CD4-positive, alpha-beta T cell treated with Interleukin-21 for 1 hour (primary cell): Measurements from ENCODE around the gene TMEM203.

Experiments
- DNase-seq: peaks from one replicate; pipeline ENCODE4 v3.0.0-alpha.2; 2020

The TMEM203 gene

DNA sequence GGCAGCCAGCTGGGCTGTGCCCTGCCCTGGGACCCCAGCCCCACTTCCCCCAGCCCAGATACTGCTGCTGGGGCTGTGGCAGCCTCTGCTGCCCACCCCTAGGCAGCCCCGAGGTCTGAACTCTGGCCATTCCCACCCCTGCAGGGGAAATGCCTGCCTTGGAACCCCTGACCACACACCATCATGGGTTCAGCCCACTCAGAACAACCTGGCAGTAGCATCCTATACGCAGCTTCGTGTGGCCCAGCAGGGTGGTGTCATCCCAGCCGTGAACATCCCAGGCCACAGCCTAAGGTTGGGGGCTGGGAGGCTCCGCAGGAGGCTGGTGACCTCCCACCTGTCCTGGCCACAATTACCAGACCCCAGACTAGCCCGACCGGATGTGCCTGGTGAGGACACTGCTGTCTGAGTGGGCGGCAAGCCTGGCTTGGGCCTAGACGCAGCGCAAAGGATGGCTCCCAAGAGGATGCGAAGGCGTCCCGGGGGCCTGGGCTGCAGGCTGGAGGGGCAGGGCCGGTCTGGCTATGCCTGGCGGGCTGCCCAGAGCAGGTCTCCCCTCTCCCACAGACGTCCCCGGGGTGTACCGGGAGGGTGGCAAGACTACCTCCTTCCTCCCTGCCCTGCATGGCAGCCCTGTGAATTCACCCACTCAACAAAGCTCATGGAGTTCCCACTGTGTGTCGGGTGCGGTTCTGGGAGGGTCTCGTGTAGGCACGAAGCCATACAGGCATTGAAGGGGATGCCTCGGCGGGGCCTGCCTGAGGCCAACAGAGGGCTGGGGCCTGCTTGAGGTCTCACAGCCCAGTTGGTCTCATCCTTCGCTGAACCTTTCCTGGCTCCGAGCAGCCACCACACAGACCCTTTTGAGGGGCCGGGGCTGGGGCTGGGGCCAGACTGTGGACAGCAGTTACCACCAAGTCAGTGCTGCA, 23.8 kb upstream of the TMEM203 start:
- no peak for DNase-seq

DNA sequence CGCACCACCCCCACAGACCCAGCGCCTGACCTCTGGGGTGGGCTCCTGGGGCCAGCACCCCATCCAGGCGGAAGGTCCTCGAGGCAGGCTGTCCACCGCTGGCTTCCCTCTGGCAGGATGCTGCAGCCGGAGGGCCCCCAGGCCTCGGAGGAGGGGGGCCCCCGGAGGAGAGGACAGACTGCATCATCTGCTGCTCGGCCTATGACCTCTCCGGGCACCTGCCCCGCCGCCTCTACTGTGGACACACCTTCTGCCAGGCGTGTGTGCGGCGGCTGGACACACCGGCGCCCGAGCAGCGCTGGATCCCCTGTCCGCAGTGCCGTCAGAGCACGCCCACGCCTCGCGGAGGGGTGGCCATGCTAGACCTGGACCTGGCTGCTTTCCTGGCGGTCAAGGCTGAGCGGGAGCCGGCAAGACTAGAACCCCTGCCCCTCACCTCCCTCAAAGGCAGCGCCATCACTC, 23.1 kb upstream of the TMEM203 start:
- no peak for DNase-seq

GRCh38 chr9:137227853-137228505, 22.5 kb upstream of the TMEM203 start:
- DNase-seq, result no peak

DNA sequence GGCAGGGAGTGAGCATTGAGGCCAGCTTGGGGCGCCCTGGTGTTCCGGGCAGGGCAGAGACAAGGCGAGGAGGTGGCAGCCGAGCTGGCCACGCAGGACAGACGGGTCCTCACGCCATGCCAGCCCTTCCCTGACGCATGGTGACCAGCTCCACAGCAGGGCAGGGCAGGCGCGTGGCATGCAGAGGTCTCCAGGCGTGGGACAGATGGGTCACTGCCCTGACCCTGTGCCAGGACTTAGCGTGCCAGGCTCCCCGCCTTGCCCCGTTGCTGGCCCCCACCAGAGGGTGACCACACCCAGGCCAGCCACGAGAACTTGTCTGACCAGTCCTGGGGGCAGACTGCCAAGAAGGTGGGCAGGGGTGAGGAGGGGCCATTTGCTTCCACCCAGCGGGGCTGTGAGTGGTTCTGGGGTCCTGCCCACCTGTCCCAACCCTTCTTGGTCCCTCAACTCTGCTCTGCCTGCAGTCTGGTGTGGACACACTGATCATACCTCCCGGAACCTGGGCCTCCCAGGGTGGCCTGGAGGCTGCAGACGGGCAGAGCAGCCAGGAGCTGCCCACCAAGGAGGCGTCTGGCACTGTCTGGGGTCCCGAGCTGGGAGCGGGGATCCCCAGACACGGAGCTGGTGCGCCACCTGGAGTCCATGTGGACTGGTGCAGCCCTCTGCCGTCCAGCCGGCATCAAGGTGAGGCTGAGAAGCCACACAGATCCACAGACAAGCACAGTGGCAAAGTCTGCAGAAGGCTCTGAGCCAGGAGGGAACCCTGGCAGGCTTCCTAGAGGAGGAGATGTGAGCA, 21.8 kb upstream of the TMEM203 start, which contains the start of gene RNF224:
Gene RNF224, plus strand, starts transcription at position 449 of the 799 bp plus-strand sequence. CDS start 834 bp downstream, outside the sequence.
- DNase-seq, result peak; percentile 84

DNA sequence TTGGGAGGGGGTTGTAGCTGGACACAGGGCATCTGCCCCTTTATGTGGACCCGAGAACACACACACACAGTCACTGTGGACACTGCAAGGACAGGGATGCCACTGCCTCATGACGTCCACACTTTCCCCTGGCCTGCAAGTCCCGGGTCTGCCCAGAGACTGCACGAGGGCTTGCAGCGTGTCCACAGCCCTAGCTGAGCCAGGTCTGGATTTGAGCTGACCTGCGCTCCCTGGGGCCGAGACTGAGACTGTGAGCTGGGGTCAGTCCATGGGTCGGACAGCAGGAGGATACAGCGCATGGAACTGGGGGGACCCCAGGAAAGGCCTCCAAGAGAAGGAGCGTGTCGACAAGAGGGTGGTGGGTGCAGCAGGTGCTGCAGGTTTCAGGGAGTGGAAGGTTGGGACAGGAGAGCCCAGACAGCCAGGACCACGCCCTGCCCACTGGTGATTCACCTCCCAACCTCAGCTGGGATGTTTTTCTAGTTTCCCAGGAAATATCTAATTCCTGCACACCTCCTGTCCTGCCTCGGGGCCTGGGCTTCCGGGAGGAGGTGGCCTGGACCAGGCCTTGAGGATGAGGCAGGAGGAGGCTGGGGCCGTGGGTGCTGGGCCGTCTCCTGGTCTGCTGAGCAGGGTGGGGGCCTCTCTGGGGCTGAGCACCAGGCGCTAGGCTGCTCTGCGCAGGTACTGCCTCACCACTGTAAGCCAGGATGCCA, 21.0 kb upstream of the TMEM203 start:
- no peak for DNase-seq

DNA sequence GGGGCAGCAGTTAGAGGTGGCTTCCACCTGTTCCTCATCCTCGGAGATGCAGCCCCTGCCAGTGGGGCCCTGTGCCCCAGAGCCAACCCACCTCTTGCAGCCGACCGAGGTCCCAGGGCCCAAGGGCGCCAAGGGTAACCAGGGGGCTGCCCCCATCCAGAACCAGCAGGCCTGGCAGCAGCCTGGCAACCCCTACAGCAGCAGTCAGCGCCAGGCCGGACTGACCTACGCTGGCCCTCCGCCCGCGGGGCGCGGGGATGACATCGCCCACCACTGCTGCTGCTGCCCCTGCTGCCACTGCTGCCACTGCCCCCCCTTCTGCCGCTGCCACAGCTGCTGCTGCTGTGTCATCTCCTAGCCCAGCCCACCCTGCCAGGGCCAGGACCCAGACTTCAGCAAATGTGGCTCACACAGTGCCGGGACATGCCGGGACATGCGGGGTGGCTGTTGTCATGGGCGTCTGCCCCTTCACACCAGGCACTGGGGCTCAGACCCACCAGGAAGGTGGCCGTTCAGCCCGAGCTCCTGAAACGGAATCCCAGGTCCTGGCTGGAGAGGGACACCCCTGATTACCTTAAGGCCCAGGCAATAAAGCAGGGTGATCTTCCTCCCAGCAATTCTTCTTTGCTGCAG, 20.4 kb upstream of the TMEM203 start:
- DNase-seq, result no peak

- no peak for DNase-seq
Observed at GRCh38 chr9:137224830-137225694, 19.6 kb upstream of the TMEM203 start, which contains the start of gene CYSRT1. TSS of gene CYSRT1 (plus strand) at chr9:137225174. CDS start at chr9:137225622, 448 bp downstream.

DNA sequence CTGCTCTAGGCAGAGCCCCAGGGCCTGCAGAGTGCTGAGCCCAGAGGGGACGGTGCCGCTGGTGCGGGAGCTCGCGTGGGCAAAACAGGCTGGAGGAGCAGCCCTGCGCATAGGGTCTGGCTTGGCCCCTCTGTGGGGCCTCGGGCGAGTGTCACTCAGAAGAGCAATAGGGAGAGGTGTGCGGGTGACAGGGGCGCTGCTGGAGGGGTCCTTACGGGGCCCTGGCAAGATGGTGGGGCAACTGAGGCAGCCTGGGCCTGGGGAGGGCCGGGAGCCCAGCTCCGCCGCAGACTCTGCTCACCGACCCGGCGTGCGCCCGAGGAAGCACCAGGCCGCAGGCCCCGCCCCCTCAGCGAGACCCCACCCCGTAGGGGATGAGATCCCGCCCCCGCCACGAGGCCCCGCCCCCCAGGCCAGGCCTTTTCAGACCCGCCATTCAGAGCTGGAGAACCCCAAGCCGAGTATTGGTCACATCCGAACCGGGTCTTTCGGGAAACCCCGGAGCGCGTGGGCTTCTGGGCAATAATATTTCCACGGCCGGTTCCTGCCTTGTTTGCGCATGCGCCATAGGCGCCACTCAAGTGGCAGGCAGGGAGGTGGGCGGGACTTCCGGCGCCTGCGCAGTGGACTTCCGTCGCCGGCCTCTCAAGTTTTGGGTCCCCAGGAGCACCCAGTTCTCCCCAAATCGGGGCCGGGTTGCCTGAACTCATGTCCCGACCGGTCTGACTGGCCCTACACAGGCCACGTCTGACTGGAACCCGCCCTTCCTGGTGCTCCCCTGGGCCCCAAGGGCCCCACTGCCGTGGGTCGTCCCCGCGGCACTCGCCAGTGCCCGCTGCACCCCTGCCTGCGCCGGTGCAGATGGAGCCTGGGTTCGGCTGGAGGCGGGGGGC, 17.9 kb upstream of the TMEM203 start:
- DNase-seq, result peak; percentile 99

DNA sequence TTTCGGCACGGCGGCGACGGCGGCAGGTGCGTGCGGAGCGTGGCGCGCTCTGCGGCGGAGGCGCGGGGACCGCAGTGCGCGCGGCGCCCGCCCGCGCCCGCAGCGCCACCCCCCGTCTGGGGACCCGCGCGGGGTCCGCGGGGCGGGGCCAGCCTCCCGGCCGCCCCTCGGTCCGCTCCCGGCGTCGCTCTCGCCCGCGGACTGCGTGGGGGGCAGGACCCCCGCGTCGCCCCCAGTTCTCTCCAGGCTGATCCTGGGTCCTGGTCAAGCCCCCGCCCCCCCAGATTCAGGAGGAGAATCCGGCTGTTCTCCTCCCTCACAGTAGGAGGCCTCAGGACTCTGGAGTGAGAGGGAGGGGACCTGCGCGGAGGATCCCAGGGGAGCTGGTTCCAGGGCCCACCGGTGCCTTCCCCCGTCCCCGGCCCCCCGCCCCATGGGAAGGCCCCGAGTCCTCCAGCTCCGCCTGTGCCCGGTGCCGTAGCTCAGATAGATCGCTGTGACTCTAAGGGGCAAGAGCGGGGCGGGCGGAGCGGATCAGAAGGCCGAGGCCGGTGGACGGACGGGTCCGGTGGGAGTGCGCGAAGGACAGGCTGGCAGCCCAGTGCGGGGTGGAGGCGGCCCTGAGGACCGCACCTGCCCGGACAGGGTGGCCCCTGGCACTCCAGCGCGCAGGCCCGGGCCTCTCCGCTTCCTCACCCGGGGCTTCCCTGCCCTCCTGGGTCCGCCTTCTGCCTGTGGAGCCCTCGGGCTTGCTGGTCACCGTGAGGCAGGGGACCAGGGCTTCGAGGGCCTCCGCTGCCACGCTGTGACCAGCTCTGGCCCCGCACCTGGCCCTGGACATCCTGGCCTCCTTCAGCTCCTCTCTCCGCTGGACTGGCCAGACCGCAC, 17.0 kb upstream of the TMEM203 start, which contains the start of gene RNF208:
Gene RNF208, minus strand, starts transcription at position 51 of the 888 bp plus-strand sequence. CDS start 1,028 bp downstream, outside the sequence.
- DNase-seq, result no peak

DNA sequence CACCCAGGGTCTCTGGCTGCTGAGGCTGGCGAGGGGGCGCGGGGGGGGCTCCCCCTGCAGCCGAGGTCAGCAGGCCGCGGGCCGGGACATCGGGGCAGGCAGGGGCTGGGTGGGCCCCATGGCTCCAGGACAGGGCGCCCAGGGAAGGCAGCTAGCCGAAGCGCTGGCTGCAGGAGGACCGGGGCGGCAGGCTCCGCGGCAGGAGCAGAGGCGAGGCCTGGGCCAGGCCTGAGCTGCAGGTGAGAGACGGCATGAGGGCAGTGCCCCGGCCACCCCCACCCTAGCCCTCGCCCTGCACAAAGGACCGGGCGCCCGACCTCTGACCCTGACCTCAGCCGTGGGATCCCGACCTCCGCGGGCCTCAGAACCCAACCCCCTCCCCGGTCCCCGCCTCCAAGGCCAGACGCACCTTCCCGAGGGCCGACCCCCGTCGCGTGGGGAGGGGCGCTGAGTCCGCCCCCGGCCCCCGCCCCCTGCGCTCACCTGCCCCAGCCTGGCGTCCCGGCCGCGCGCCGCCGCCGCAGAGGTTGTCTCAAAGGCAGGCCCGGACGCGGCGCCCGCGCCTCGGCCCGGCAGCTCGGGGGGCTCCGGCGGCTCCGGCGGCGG, 16.2 kb upstream of the TMEM203 start:
- DNase-seq, result no peak

DNA sequence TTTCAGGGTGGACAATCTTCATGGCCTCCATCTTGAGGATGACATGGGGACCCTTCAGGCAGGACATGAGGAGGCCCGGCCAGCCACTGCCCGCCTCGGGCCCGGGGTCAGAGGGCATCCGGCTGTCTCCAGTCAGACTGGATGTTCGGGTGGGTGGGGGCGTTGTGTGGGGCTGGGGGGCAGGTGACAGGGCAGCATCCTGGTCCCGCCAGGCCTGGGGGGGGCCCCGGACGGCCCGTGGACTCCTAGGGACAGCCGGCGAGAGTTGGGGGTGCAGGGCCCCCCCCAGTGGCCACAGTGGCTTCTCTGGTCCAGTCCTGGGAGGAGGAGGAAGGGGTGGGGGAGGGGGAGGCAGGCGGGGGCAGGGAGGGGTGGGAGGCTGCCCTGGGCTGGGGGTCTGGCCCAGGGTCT, 15.7 kb upstream of the TMEM203 start:
- DNase-seq, result no peak

GRCh38 chr9:137220317-137221094, 15.1 kb upstream of the TMEM203 start:
- no peak for DNase-seq

DNA sequence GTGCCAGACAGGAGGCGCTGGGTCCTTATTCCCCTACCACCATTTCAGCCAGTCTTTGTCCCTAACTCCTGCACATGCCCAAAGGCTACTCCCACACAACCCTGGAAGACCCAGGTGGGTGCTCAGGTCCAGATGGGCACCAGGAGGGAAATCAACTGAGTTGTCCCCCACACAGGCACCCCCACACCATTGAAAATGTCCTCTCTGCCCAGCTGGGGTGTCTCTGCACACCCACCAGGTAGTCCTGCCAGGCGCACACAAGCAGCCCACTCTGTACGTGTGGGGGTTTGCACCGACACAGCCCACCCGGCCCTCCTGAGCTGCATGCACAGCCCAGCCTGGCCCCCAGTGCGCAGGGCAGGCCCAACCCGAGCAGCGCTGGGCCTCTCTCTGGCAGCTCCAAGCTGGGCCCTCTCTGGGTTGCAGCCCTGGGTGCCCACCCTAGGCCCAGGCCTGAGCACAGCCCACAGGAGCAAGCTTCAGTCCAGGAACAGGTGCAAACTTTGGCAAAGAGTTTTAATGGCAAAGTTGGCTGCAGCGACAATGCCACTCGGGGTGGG, 14.4 kb upstream of the TMEM203 start:
- no peak for DNase-seq

DNA sequence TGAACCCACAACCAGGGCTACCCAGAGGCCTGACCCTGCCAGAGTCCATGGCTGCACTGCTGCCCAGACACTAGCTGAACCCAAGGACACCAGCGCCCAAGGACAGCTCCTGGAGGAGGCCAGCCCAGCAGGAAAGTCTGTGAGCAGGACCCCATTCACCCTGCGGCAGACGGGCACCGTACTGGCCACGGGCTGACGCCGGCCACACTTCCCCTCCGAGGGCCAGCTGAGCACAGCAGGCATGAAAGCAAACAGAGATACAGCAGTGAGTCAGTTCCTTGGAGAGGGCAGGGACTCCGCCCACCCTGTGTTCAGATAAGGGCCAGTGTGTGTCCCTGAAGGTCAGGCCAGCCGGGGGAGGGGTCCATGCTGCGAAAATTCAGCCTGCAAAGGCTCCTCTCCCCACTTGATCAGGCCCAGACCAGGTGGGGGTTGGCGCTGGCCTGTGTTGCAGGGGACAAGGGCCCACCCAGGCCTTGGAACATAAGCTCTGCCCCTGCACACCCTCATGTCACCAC, 13.4 kb upstream of the TMEM203 start:
- DNase-seq, result no peak

GRCh38 chr9:137218212-137218753, 12.8 kb upstream of the TMEM203 start:
- no peak for DNase-seq
